HTR-8/SVneo (cell line): ENCODE results near the gene DNAJC22.
"Not testable (repeated sequence)": the region's sequence is repeated elsewhere in the genome, so short reads cannot be mapped to it uniquely, and the experiment has no call there.

ENCODE experiments used
- DNase-seq: peaks from one replicate; pipeline ENCODE4 v3.0.0; 2011; ENCODE audit warnings: low spot score, mixed read lengths; ENCODE audit not compliant: insufficient read length
- FAIRE-seq: peaks from 2 replicates; lab custom pipeline; 2011; peaks lifted over from hg19 to GRCh38; lab: Jason Lieb, UNC

DNAJC22 gene

GRCh38 chr12:49346659-49347310 is at the start of gene DNAJC22:
Gene DNAJC22, plus strand, starts transcription at chr12:49346888. Its CDS starts 1,985 bp downstream, at chr12:49348873.
- FAIRE-seq = no peak

GRCh38 chr12:49297695-49298060 is 49.0 kb upstream of the DNAJC22 start:
- no peak for FAIRE-seq
- no peak for DNase-seq

More at GRCh38 chr12:49346659-49347310, at the start of gene DNAJC22:
- no peak for DNase-seq

GRCh38 chr12:49298160-49298559 is 48.5 kb upstream of the DNAJC22 start:
- DNase-seq (no peak), FAIRE-seq (no peak)

- DNase-seq (no peak), FAIRE-seq (no peak)
Observed at GRCh38 chr12:49301760-49302159, 44.9 kb upstream of the DNAJC22 start.

GRCh38 chr12:49304161-49304560 is 42.5 kb upstream of the DNAJC22 start:
- DNase-seq (no peak), FAIRE-seq (no peak)

GRCh38 chr12:49305762-49306510 is 40.8 kb upstream of the DNAJC22 start:
- FAIRE-seq = no peak
- no peak for DNase-seq

- FAIRE-seq (no peak), DNase-seq (no peak)
Observed at GRCh38 chr12:49309386-49309785, 37.3 kb upstream of the DNAJC22 start.

- DNase-seq, FAIRE-seq: not testable (repeated sequence)
Observed at GRCh38 chr12:49310451-49311000, 36.2 kb upstream of the DNAJC22 start.

GRCh38 chr12:49314811-49315210 is 31.9 kb upstream of the DNAJC22 start:
- no peak for FAIRE-seq

GRCh38 chr12:49317118-49317517 is 29.6 kb upstream of the DNAJC22 start:
- FAIRE-seq, DNase-seq: not testable (repeated sequence)

More at GRCh38 chr12:49314811-49315210, 31.9 kb upstream of the DNAJC22 start:
- DNase-seq = no peak

- not testable (repeated sequence) for FAIRE-seq, DNase-seq
Observed at GRCh38 chr12:49320411-49321103, 26.1 kb upstream of the DNAJC22 start.

- no peak for FAIRE-seq
Observed at GRCh38 chr12:49322367-49322707, 24.4 kb upstream of the DNAJC22 start.

GRCh38 chr12:49322708-49323523 is 23.8 kb upstream of the DNAJC22 start, which contains the start of gene TROAP:
Gene TROAP, plus strand, starts transcription at chr12:49323255. Its CDS starts 354 bp downstream, at chr12:49323609.
- peak; percentile 98 for DNase-seq
- FAIRE-seq = peak; percentile 79

More at GRCh38 chr12:49322367-49322707, 24.4 kb upstream of the DNAJC22 start:
- no peak for DNase-seq

- FAIRE-seq = no peak
Observed at GRCh38 chr12:49323524-49324097, 23.1 kb upstream of the DNAJC22 start.

GRCh38 chr12:49325606-49326005 is 21.1 kb upstream of the DNAJC22 start:
- no peak for DNase-seq
- FAIRE-seq = no peak

More at GRCh38 chr12:49323524-49324097, 23.1 kb upstream of the DNAJC22 start:
- DNase-seq = no peak

- no peak for FAIRE-seq
- DNase-seq = no peak
Observed at GRCh38 chr12:49327368-49327767, 19.3 kb upstream of the DNAJC22 start.

GRCh38 chr12:49327887-49328286 is 18.8 kb upstream of the DNAJC22 start:
- FAIRE-seq = no peak
- DNase-seq = no peak

- FAIRE-seq (no peak), DNase-seq (no peak)
Observed at GRCh38 chr12:49328816-49329215, 17.9 kb upstream of the DNAJC22 start.

GRCh38 chr12:49330032-49330619 is 16.6 kb upstream of the DNAJC22 start:
- DNase-seq (no peak), FAIRE-seq (no peak)
